Mesendoderm (in vitro differentiated cells): ENCODE results near the gene TMEM140.
A peak's percentile ranks its signal among the peaks of the same experiment; 100 is the strongest.
"Not testable (repeated sequence)": the region's sequence is repeated elsewhere in the genome, so short reads cannot be mapped to it uniquely, and the experiment has no call there.

ENCODE experiments used
- DNase-seq: peaks from one replicate; pipeline ENCODE4 v3.0.0; 2013
- H2AK5ac ChIP-seq: 2 replicates; pipeline ENCODE4 v1.6.1; 2013; ENCODE audit warnings: low read length, inconsistent platforms
- H2BK120ac ChIP-seq: 2 replicates; pipeline ENCODE4 v1.6.1; 2013; ENCODE audit warnings: low read depth, mild to moderate bottlenecking, low read length, moderate library complexity, mixed read lengths
- H2BK15ac ChIP-seq: replicated peaks from 2 replicates; pipeline ENCODE4 v1.6.1; 2013; ENCODE audit warnings: low read depth, mild to moderate bottlenecking, moderate library complexity
- H2BK5ac ChIP-seq: 2 replicates; pipeline ENCODE4 v1.6.1; 2013; ENCODE audit warnings: low read length, inconsistent platforms
- H3K18ac ChIP-seq: 2 replicates; pipeline ENCODE4 v1.6.1; 2013; ENCODE audit warnings: mild to moderate bottlenecking, low read length, mixed read lengths
- H3K23ac ChIP-seq: one replicate; pipeline ENCODE4 v1.6.1; 2013; ENCODE audit warnings: low read length
- H3K27ac ChIP-seq: 2 replicates; pipeline ENCODE4 v1.5.1; 2013; ENCODE audit warnings: low read depth, mild to moderate bottlenecking, inconsistent platforms, low read length, moderate library complexity
- H3K27me3 ChIP-seq: 2 replicates; pipeline ENCODE4 v1.6.1; 2013; ENCODE audit warnings: low read length, control low read depth, mild to moderate bottlenecking, inconsistent platforms; ENCODE audit not compliant: insufficient read depth, poor library complexity
- H3K36me3 ChIP-seq: 2 replicates; pipeline ENCODE4 v1.6.1; 2013; ENCODE audit warnings: low read length, inconsistent platforms; ENCODE audit not compliant: control insufficient read depth, insufficient read depth
- H3K4ac ChIP-seq: one replicate; pipeline ENCODE4 v1.6.1; 2013; ENCODE audit warnings: low read depth, mild to moderate bottlenecking, low read length, moderate library complexity
- H3K4me1 ChIP-seq: 2 replicates; pipeline ENCODE4 v1.6.1; 2013; ENCODE audit warnings: low read depth, low read length, inconsistent platforms; ENCODE audit not compliant: control insufficient read depth
- H3K4me2 ChIP-seq: 2 replicates; pipeline ENCODE4 v1.6.1; 2013; ENCODE audit warnings: low read length
- H3K4me3 ChIP-seq: 2 replicates; pipeline ENCODE4 v1.5.1; 2013; ENCODE audit warnings: mild to moderate bottlenecking, low read length
- H3K56ac ChIP-seq: one replicate; pipeline ENCODE4 v1.6.1; 2013; ENCODE audit warnings: low read length
- H3K79me1 ChIP-seq: 2 replicates; pipeline ENCODE4 v1.6.1; 2013; ENCODE audit warnings: low read length, inconsistent platforms
- H3K79me2 ChIP-seq: 2 replicates; pipeline ENCODE4 v1.6.1; 2013; ENCODE audit warnings: mild to moderate bottlenecking, low read length; ENCODE audit not compliant: control insufficient read depth, insufficient read depth
- H3K9ac ChIP-seq: 2 replicates; pipeline ENCODE4 v1.6.1; 2013; ENCODE audit warnings: low read length, inconsistent platforms
- H4K5ac ChIP-seq: one replicate; pipeline ENCODE4 v1.6.1; 2013; ENCODE audit warnings: low read length
- H4K8ac ChIP-seq: one replicate; pipeline ENCODE4 v1.6.1; 2013; ENCODE audit warnings: low read depth, mild to moderate bottlenecking, control low read depth, low read length, moderate library complexity
- WGBS: extraction: QIAGEN DNeasy Blood & Tissue Kit; methylation state at CpG from one replicate; pipeline ENCODE4 v1.1.7; 2013; ENCODE audit warnings: low lambda C conversion rate, missing lambda C conversion rate; ENCODE audit not compliant: insufficient coverage; ENCODE audit errors: extremely low coverage; 5-methylcytosine and 5-hydroxymethylcytosine counted together

Gene TMEM140

GRCh38 chr7:135111379-135111778 is 36.5 kb upstream of the TMEM140 start:
- Histone ChIP-seq H3K18ac (no peak overlapping the region), H3K23ac (no peak overlapping the region), H2AK5ac (no peak overlapping the region), H3K27ac (no peak overlapping the region), H3K4me1 (no peaks in the 10 kb centered on the region), H3K9ac (no peak overlapping the region), H3K4ac (no peak overlapping the region), H3K79me2 (no peaks in the 10 kb centered on the region), H4K5ac (no peak overlapping the region), H3K56ac (no peak overlapping the region), H2BK15ac (no peak overlapping the region), H3K4me3 (no peak overlapping the region), H2BK120ac (no peak overlapping the region), H3K79me1 (no peaks in the 10 kb centered on the region), H2BK5ac (no peak overlapping the region), H3K36me3 (no peaks in the 10 kb centered on the region), H4K8ac (no peak overlapping the region), H3K27me3 (no peaks in the 10 kb centered on the region), H3K4me2 (no peak overlapping the region)
- no peak for DNase-seq
- WGBS = no CpG with 5 or more reads among the region's 2 CpGs

- Histone ChIP-seq H3K56ac (no peak overlapping the region), H3K4ac (no peak overlapping the region), H2BK15ac (no peak overlapping the region), H3K27ac (no peak overlapping the region), H3K4me3 (no peak overlapping the region), H2BK120ac (no peak overlapping the region), H3K9ac (no peak overlapping the region), H3K27me3 (no peaks in the 10 kb centered on the region), H3K4me2 (no peak overlapping the region), H2BK5ac (no peak overlapping the region), H3K23ac (no peak overlapping the region), H4K5ac (no peak overlapping the region), H3K79me1 (no peaks in the 10 kb centered on the region), H4K8ac (no peak overlapping the region), H3K18ac (no peak overlapping the region), H2AK5ac (no peak overlapping the region), H3K79me2 (no peaks in the 10 kb centered on the region), H3K36me3 (no peaks in the 10 kb centered on the region), H3K4me1 (no peaks in the 10 kb centered on the region)
- DNase-seq = no peak
- no CpG with 5 or more reads among the region's 1 CpG for WGBS
These were observed 33.2 kb upstream of the TMEM140 start for GRCh38 chr7:135114622-135115021.

GRCh38 chr7:135117096-135117495 is 30.8 kb upstream of the TMEM140 start:
- Histone ChIP-seq H3K4me3 (no peak overlapping the region), H3K36me3 (no peaks in the 10 kb centered on the region), H4K8ac (no peak overlapping the region), H3K18ac (no peak overlapping the region), H3K4me2 (no peak overlapping the region), H3K79me1 (no peaks in the 10 kb centered on the region), H3K27ac (no peak overlapping the region), H2AK5ac (no peak overlapping the region), H3K23ac (no peak overlapping the region), H3K9ac (no peak overlapping the region), H3K56ac (no peak overlapping the region), H2BK5ac (no peak overlapping the region), H3K4ac (no peak overlapping the region), H2BK15ac (no peak overlapping the region), H3K27me3 (no peaks in the 10 kb centered on the region), H3K4me1 (no peaks in the 10 kb centered on the region), H2BK120ac (no peak overlapping the region), H3K79me2 (no peaks in the 10 kb centered on the region), H4K5ac (no peak overlapping the region)
- WGBS = no CpG with 5 or more reads among the region's 1 CpG
- DNase-seq = no peak

- Histone ChIP-seq H4K8ac (no peak overlapping the region), H3K36me3 (no peaks in the 10 kb centered on the region), H3K4me3 (no peak overlapping the region), H3K27me3 (no peaks in the 10 kb centered on the region), H2AK5ac (no peak overlapping the region), H2BK5ac (no peak overlapping the region), H2BK120ac (no peak overlapping the region), H4K5ac (no peak overlapping the region), H3K4me1 (no peaks in the 10 kb centered on the region), H3K9ac (no peak overlapping the region), H3K56ac (no peak overlapping the region), H3K27ac (no peak overlapping the region), H3K4me2 (no peak overlapping the region), H2BK15ac (no peak overlapping the region), H3K79me2 (no peaks in the 10 kb centered on the region), H3K4ac (no peak overlapping the region), H3K18ac (no peak overlapping the region), H3K79me1 (no peaks in the 10 kb centered on the region), H3K23ac (no peak overlapping the region)
- DNase-seq = peak; percentile 16
- WGBS = no CpG with 5 or more reads among the region's 6 CpGs
These were observed 26.0 kb upstream of the TMEM140 start for GRCh38 chr7:135121868-135122267.

GRCh38 chr7:135124631-135125030 is 23.2 kb upstream of the TMEM140 start:
- not testable (repeated sequence) for H3K4me2 ChIP-seq, H2BK120ac ChIP-seq, H3K27me3 ChIP-seq, H3K79me2 ChIP-seq, H3K56ac ChIP-seq, H3K9ac ChIP-seq, H2BK15ac ChIP-seq, H3K4me1 ChIP-seq, H3K23ac ChIP-seq, H3K79me1 ChIP-seq, H2AK5ac ChIP-seq, H3K4ac ChIP-seq, H3K4me3 ChIP-seq, H3K18ac ChIP-seq, H3K27ac ChIP-seq, DNase-seq, H4K5ac ChIP-seq, H2BK5ac ChIP-seq, H3K36me3 ChIP-seq, H4K8ac ChIP-seq
- no CpG with 5 or more reads among the region's 3 CpGs for WGBS

GRCh38 chr7:135128931-135129330 is 18.9 kb upstream of the TMEM140 start:
- no peaks in the 10 kb centered on the region for H3K36me3 ChIP-seq
- no peak for DNase-seq
- H2AK5ac ChIP-seq = no peak overlapping the region

More at GRCh38 chr7:135128931-135129330, 18.9 kb upstream of the TMEM140 start:
- Histone ChIP-seq H3K27ac (no peak overlapping the region), H3K79me1 (no peaks in the 10 kb centered on the region), H2BK120ac (no peak overlapping the region), H3K4me1 (no peaks in the 10 kb centered on the region), H3K23ac (no peak overlapping the region), H3K9ac (no peak overlapping the region), H2BK5ac (no peak overlapping the region), H3K56ac (no peak overlapping the region), H3K4ac (no peak overlapping the region), H4K8ac (no peak overlapping the region), H3K79me2 (no peaks in the 10 kb centered on the region), H3K27me3 (no peaks in the 10 kb centered on the region), H3K4me3 (no peak overlapping the region), H2BK15ac (no peak overlapping the region), H3K18ac (no peak overlapping the region), H4K5ac (no peak overlapping the region), H3K4me2 (no peak overlapping the region)
- no CpG with 5 or more reads among the region's 1 CpG for WGBS
